ENCODE results near the gene UQCC3. TPM values are rescaled to one million over a fixed set of nuclear protein-coding genes. Genes with fewer than 3 reads are reported as not detected.

Gene UQCC3
- total and polyA plus RNA-seq, 3 donors from 2014 or later = 4.2 to 8.1 (median 8.0) TPM

DNA sequence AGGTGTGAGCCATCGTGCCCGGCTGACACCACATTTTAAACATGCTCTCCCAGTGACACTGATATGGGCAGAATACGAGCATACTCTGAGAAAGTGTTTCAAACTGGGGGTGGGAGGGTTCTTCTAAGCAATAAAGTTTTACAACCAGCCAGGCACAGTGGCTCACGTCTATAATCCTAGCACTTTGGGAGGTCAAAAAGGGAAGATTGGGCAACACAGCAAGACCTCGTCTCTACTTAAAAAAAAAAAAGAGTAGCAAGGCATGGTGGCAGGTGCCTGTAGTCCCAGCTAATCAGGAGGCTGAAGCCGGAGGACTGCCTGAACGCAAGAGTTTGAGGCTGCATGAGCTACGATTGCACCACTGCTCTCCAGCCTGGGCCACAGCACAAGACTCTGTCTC, 27.3 kb upstream of the UQCC3 start:
- intact Hi-C loops (cut with DNase I; ENCODE audit: low total_unique reads) = no loop called here
- no peak for DNase-seq
- Histone ChIP-seq H3K27me3 (no peaks in the 10 kb centered on the region), H3K4me3 (no peak overlapping the region), H3K9me3 (no peaks in the 10 kb centered on the region), H3K36me3 (ENCODE audit: low read depth, missing control alignments) (no peaks in the 10 kb centered on the region), H3K4me1 (peaks cover 13% of the 10 kb centered on the region), H3K27ac (no peak overlapping the region)
- TF ChIP-seq POLR2A (IDR thresholded peaks at IDR 0.05) (no peak), CTCF (IDR thresholded peaks at IDR 0.05) (no peak)
- WGBS, 2 donors = 65 to 68% methylated on average over 5 to 8 of the region's 8 CpGs

- Histone ChIP-seq H3K9me3 (no peaks in the 10 kb centered on the region), H3K36me3 (ENCODE audit: low read depth, missing control alignments) (no peaks in the 10 kb centered on the region), H3K27me3 (no peaks in the 10 kb centered on the region), H3K4me1 (peaks cover 13% of the 10 kb centered on the region), H3K4me3 (peak overlapping the region; percentile 97 to 100), H3K27ac (peak overlapping the region; percentile 93 to 95)
- DNase-seq = no peak
- TF ChIP-seq CTCF (IDR thresholded peaks at IDR 0.05) = no peak
- no peak for TF ChIP-seq POLR2A (IDR thresholded peaks at IDR 0.05)
- intact Hi-C loops (cut with DNase I; ENCODE audit: low total_unique reads) = no loop called here
- 4 to 8% methylated on average over 11 of the region's 11 CpGs for WGBS, 2 donors
Observed at GRCh38 chr11:62645671-62645945, 25.9 kb upstream of the UQCC3 start.

GRCh38 chr11:62645946-62646824, 25.3 kb upstream of the UQCC3 start, which contains the start of gene GANAB:
GANAB (minus strand) TSS chr11:62646613; CDS start chr11:62646599, 14 bp downstream.
- intact Hi-C loops (cut with DNase I; ENCODE audit: low total_unique reads) = no loop called here
- no peak for TF ChIP-seq CTCF (IDR thresholded peaks at IDR 0.05)
- peak; percentile 74 for TF ChIP-seq POLR2A (IDR thresholded peaks at IDR 0.05)

GRCh38 chr11:62646825-62647608, 24.5 kb upstream of the UQCC3 start:
- Histone ChIP-seq H3K4me1 (peaks cover 20% of the 10 kb centered on the region), H3K36me3 (ENCODE audit: low read depth, missing control alignments) (no peaks in the 10 kb centered on the region), H3K4me3 (peak overlapping the region; percentile 97 to 100), H3K9me3 (no peaks in the 10 kb centered on the region), H3K27ac (peak overlapping the region in 1 of 2 donors; percentile 95), H3K27me3 (no peaks in the 10 kb centered on the region)
- DNase-seq = no peak
- intact Hi-C loops (cut with DNase I; ENCODE audit: low total_unique reads) = no loop called here
- TF ChIP-seq POLR2A (IDR thresholded peaks at IDR 0.05) = no peak
- 36 to 57% methylated on average over 11 to 32 of the region's 32 CpGs for WGBS, 2 donors

More at GRCh38 chr11:62645946-62646824, 25.3 kb upstream of the UQCC3 start, which contains the start of gene GANAB:
- no peaks in the 10 kb centered on the region for H3K27me3 ChIP-seq
- H3K4me3 ChIP-seq = peak within 1 kb of the TSS; percentile 97 to 100
- no peaks in the 10 kb centered on the region for H3K36me3 ChIP-seq (ENCODE audit: low read depth, missing control alignments)
- WGBS, 2 donors = 0 to 1% methylated on average over 32 to 73 of the region's 73 CpGs
- H3K27ac ChIP-seq = peak within 1 kb of the TSS; percentile 93 to 95
- peaks cover 13% of the 10 kb centered on the region for H3K4me1 ChIP-seq
- peak; percentile 100 for DNase-seq
- H3K9me3 ChIP-seq = no peaks in the 10 kb centered on the region

GRCh38 chr11:62647609-62648005, 23.9 kb upstream of the UQCC3 start:
- Histone ChIP-seq H3K27ac (no peak overlapping the region), H3K4me3 (no peak overlapping the region), H3K36me3 (ENCODE audit: low read depth, missing control alignments) (no peaks in the 10 kb centered on the region), H3K27me3 (no peaks in the 10 kb centered on the region), H3K9me3 (no peaks in the 10 kb centered on the region), H3K4me1 (peaks cover 25% of the 10 kb centered on the region)
- 74 to 80% methylated on average over 1 to 6 of the region's 6 CpGs for WGBS, 2 donors
- intact Hi-C loops (cut with DNase I; ENCODE audit: low total_unique reads) = no loop called here
- no peak for DNase-seq
- no peak for TF ChIP-seq CTCF (IDR thresholded peaks at IDR 0.05)

Data from testis (tissue), 3 donors.